Spleen (tissue), 3 donors: ENCODE data around the gene RASSF1.

Experiments
- POLR2A ChIP-seq, 3 donors: fragments of 450-650 bp; IDR thresholded peaks; one replicate each; pipeline ENCODE4 v1.5.1; 2017; ENCODE audit warnings: antibody characterized with exemption in 3 of 3, mild to moderate bottlenecking in 1 of 3
- POLR2AphosphoS5 ChIP-seq, 3 donors: sonication (generic); formaldehyde crosslinking; IDR thresholded peaks; one replicate each; pipeline ENCODE4 v1.5.1; 2017; ENCODE audit warnings: antibody characterized with exemption in 3 of 3

GRCh38 chr3:50304601-50305000, 36.0 kb downstream of the RASSF1 start:
- TF ChIP-seq POLR2AphosphoS5 (IDR thresholded peaks at IDR 0.05) (peak in 1 of 3 donors; percentile 51), POLR2A (IDR thresholded peaks at IDR 0.05) (no peak)
